SK-N-SH (cell line): ENCODE measurements around the gene ZDHHC5.

Source experiments
- POLR2AphosphoS5 ChIP-seq: IDR thresholded peaks from 2 replicates; pipeline ENCODE4 v1.6.1; 2012; ENCODE audit warnings: low read depth, low read length
- TF ChIP-seq, protein P1 (sequence below): fragments of 200-600 bp; sonication (generic); IDR thresholded peaks from 2 replicates; pipeline ENCODE4 v1.6.1; 2017; ENCODE audit warnings: antibody characterized with exemption, mild to moderate bottlenecking, moderate library complexity

DNA sequence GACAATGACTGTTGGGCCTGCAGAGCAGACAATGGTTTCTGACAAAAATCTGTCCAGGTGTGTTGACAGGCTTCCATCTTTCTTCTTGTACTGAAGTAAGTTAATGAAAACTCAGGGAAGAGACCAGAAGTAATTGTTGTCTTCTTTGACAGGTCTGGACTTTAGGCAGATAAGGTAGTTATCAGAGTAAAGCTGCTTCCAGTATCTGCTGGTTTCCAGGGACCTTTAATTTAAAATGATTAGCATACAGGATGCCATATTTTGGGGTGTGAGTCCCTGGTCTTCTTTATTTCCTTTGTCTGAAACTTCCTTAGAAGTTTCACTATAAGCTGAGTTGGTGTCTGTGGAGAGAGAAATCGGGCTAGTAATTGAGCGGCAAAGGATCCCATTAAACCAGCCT lies 45.9 kb downstream of the ZDHHC5 start:
- TF ChIP-seq, protein P1, sequence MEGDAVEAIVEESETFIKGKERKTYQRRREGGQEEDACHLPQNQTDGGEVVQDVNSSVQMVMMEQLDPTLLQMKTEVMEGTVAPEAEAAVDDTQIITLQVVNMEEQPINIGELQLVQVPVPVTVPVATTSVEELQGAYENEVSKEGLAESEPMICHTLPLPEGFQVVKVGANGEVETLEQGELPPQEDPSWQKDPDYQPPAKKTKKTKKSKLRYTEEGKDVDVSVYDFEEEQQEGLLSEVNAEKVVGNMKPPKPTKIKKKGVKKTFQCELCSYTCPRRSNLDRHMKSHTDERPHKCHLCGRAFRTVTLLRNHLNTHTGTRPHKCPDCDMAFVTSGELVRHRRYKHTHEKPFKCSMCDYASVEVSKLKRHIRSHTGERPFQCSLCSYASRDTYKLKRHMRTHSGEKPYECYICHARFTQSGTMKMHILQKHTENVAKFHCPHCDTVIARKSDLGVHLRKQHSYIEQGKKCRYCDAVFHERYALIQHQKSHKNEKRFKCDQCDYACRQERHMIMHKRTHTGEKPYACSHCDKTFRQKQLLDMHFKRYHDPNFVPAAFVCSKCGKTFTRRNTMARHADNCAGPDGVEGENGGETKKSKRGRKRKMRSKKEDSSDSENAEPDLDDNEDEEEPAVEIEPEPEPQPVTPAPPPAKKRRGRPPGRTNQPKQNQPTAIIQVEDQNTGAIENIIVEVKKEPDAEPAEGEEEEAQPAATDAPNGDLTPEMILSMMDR = no peak
- no peak for TF ChIP-seq POLR2AphosphoS5
